ENCODE data around the gene PLEKHG2.

Gene PLEKHG2

DNA sequence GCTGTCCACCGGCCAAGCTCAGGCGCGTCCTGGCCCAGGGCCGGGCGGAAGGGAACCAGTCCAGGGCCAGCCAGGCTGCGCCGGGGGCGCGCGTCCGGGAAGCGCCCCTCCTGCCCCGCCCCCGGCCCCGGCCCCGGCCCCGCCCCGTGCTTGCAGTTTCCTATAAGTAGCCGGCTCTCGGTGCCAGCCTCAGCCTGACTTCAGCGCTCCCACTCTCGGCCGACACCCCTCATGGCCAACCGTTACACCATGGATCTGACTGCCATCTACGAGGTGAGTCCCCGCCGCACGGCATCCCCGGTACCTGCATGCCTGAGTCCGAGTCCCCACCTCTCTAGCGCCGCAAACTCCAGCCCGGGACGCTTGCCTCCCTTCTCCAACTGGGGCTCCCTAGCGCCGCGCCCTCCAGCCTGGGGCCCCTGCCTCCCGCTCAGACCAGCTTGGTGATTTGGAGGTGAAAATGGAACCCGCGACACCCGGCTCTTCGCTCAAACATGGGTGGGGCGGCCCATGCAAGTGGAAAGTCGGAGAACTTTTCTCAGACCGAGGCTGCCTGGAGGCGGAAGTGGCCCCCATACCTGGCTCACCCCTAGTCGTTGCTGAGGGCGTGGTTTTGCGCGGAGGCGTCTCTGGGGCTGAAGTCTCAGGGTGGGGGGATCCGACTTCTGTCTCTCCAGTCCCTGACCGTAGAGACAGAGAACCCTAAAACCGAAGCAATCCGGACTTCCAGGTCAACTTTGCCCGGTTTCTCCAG lies 5.6 kb upstream of the PLEKHG2 start, which contains the start of gene ZFP36:
Gene ZFP36 (plus strand): TSS at position 192 of the 754 bp plus-strand sequence. CDS start 58 bp downstream, at position 250.
- DNase-seq (ENCODE audit: low spot score) = peak; percentile 78

GRCh38 chr19:39407410-39407659 lies 5.1 kb upstream of the PLEKHG2 start:
- DNase-seq (ENCODE audit: low spot score) = no peak

DNA sequence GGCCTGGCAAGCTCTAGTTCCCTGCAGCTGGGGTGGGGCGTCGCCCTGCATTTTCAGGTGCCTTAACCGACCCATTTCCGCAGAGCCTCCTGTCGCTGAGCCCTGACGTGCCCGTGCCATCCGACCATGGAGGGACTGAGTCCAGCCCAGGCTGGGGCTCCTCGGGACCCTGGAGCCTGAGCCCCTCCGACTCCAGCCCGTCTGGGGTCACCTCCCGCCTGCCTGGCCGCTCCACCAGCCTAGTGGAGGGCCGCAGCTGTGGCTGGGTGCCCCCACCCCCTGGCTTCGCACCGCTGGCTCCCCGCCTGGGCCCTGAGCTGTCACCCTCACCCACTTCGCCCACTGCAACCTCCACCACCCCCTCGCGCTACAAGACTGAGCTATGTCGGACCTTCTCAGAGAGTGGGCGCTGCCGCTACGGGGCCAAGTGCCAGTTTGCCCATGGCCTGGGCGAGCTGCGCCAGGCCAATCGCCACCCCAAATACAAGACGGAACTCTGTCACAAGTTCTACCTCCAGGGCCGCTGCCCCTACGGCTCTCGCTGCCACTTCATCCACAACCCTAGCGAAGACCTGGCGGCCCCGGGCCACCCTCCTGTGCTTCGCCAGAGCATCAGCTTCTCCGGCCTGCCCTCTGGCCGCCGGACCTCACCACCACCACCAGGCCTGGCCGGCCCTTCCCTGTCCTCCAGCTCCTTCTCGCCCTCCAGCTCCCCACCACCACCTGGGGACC lies 4.6 kb upstream of the PLEKHG2 start:
- no peak for DNase-seq (ENCODE audit: low spot score)

GRCh38 chr19:39408392-39409207 lies 3.9 kb upstream of the PLEKHG2 start:
- DNase-seq (ENCODE audit: low spot score) = no peak

GRCh38 chr19:39409208-39410016 lies 3.1 kb upstream of the PLEKHG2 start:
- DNase-seq (ENCODE audit: low spot score) = no peak

DNA sequence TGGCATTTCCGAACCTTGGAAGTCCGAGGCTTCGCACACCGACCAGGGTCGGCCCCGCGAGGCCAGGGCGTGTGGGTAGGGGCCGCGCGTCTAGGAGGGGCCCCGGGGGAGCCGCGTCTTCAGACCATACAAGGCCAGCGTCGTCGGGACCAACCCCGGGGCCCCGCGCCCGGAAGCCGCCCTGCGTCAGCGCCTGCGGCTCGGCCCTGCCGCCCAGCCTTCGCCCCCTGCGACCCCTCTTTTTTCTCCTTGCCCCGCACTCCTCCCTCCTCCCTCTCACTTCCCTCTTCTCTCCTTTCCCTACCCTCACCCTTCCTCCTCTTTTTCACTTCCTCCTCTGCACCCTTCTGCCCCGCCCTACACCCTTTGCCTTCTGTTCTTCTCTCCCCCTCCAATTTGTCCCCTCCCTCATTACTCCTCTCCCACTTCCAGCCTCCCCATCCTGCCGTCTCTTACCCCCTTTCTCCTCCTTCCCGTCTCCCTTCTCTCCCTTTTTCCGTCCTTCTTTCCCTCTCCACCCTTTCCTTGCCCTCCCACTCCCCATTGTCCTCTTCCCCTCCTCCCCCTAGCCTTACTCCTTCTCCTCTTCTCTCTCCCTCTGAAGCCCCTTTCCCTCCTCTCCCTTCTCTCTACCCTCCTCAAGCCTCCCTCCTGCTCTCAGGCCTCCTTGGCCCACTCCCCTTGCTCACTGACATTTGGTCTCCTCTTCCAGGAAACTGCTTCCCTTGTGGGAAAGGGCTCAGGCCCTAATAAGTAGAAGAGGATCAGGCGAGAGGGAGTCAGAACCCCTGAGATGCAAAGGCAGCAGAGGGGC lies 2.2 kb upstream of the PLEKHG2 start:
- DNase-seq (ENCODE audit: low spot score) = no peak

GRCh38 chr19:39410831-39411080 lies 1.7 kb upstream of the PLEKHG2 start:
- no peak for DNase-seq (ENCODE audit: low spot score)

GRCh38 chr19:39411081-39411831 lies 1.2 kb upstream of the PLEKHG2 start:
- no peak for DNase-seq (ENCODE audit: low spot score)

DNA sequence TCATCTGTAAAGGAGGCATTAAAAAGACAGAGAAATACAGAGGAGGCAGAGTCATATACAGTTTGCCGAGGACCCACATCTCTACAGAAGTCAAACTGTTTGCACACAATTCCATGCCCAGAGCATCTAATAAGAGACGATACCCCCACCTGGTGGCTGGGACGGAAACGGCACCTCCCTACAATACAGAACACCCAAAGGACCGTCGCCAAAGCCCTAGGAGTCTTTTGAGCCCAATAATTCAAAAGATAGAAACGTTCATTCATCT lies 703 bp upstream of the PLEKHG2 start:
- DNase-seq (ENCODE audit: low spot score) = peak; percentile 91

DNA sequence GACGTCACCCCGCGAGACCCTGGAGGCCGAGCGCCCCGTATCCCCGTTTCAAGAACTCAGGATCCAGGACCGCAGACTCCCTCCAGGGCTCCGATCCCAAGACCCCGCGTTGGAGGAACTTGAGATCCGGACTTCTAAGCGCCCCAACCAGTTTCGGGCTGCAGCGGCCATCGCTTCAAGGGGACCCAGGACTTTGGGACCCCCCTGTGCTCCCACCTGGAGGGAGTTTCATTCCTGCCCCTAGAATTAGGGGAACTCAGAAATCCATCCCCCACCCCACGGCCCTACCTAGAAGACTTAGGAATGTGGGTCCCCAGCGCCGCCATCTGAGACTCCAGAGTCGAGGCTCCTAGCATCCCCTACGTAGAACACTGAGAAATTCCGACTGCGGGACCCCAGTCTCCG lies 400 bp downstream of the PLEKHG2 start:
- DNase-seq (ENCODE audit: low spot score) = no peak

- DNase-seq (ENCODE audit: low spot score) = peak; percentile 46
These were observed 922 bp downstream of the PLEKHG2 start for GRCh38 chr19:39413272-39413910.

DNA sequence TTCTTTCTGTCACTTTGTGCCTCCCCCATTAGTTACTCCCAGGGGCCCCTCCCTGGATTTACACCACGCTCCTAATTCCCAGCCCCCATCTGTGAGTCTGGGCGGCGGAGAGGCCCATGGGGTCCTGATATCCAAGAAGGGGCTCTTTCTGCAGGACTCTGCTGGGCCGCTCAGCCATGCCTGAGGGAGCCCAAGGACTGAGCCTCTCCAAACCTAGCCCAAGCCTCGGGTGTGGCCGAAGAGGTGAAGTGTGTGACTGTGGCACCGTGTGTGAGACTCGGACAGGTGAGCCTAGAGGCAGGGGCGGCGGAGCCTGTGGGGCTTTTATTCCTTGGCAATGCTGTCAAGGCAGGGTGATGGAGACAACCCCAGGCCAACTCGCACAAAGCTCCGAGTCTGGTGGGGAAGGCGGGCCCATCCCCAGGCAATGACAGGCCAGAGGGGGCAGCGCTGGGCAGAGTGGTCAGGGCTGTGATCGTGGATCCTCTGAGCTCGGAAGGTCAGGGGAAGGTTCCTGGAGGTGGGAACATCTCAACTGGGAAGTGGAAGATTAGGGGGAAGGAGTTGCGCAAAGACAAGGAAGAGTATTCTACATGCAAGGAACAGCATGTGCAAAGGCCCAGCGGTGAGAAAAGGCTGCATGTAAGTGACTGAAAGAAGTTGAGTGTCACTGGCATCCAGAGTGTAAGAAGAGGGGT lies 1.6 kb downstream of the PLEKHG2 start:
- DNase-seq (ENCODE audit: low spot score) = no peak

GRCh38 chr19:39415111-39416046 lies 2.9 kb downstream of the PLEKHG2 start:
- no peak for DNase-seq (ENCODE audit: low spot score)

DNA sequence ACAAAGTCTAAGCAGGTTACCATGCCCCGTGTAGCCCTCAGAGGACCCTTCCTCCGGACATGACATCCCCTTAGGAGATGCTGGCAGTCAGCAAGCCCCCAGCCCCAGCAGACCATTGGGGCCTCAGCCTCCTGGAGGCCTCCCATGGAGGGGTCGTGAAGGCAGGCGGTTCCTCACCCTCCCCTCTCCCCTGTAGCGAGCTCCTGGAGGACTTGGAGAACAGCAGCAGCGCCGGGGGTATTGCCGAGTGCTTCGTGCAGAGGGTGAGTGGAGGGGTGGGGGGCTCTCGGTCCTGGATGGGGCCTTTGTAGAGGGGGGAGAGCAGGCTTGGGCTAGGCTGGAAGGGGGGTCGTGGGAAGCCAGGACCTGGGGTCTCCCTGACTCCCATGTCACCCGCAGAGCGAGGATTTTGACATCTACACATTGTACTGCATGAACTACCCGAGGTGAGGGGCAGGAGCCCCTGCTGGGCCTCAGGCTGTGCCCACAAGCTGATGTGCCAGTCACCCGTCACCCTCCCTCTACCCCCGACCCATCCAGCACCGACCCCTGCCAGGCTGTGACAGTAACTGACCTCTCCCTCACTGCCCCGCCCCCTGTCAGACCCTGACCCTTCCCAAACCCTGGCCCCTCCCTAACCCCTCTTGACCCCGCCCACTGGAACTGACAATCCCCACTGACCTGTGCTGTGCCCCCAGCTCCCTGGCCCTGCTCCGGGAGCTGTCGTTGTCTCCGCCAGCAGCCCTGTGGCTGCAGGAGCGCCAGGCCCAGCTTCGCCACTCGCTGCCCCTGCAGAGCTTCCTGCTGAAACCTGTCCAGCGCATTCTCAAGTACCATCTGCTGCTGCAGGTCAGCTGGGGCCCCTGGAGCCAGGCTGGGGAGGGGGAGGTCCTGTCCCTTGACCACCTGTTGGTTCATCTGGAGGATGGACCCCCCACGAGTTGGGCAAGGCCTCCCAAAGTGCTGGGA lies 4.0 kb downstream of the PLEKHG2 start:
- no peak for DNase-seq (ENCODE audit: low spot score)

- no peak for DNase-seq (ENCODE audit: low spot score)
These were observed 5.2 kb downstream of the PLEKHG2 start for GRCh38 chr19:39417463-39418181.

DNA sequence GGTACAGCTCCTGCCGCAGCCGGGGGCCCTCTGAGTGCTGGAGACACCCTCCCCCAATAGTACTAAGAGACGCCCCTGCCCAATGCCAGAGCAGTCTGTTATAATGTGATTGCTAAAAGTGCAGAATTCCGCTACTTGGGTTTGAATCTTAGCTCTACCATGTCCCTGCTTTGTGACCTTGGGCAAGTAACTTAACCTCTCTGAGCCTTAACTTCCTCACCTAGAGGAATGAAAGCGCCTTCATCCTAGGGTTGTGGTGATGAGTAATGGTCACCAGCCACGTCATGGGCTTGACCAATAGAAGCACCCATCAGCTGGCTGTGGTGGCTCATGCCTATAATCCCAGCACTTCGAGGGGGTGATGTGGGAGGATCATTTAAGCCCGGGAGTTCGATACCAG lies 6.5 kb downstream of the PLEKHG2 start:
- DNase-seq (ENCODE audit: low spot score) = no peak

GRCh38 chr19:39420769-39421168 lies 8.3 kb downstream of the PLEKHG2 start:
- DNase-seq (ENCODE audit: low spot score) = no peak

All from kidney capillary endothelial cell (primary cell).